GM12864 (cell line): ENCODE measurements around the gene CCIN.

ENCODE experiments used
- DNase-seq: peaks from one replicate; pipeline ENCODE4 v3.0.0-alpha.2; 2011; ENCODE audit warnings: low read depth
- H3K4me3 ChIP-seq: 2 replicates; pipeline ENCODE4 v1.5.1; 2011; ENCODE audit warnings: mild to moderate bottlenecking, low read depth, low read length, control low read depth
- TF ChIP-seq, protein P1 (sequence below): IDR thresholded peaks from 2 replicates; pipeline ENCODE4 v1.5.1; 2011; ENCODE audit warnings: low read depth, mild to moderate bottlenecking, moderate library complexity, low read length, control low read depth, inconsistent platforms; ENCODE audit errors: missing control alignments

The CCIN gene

DNA sequence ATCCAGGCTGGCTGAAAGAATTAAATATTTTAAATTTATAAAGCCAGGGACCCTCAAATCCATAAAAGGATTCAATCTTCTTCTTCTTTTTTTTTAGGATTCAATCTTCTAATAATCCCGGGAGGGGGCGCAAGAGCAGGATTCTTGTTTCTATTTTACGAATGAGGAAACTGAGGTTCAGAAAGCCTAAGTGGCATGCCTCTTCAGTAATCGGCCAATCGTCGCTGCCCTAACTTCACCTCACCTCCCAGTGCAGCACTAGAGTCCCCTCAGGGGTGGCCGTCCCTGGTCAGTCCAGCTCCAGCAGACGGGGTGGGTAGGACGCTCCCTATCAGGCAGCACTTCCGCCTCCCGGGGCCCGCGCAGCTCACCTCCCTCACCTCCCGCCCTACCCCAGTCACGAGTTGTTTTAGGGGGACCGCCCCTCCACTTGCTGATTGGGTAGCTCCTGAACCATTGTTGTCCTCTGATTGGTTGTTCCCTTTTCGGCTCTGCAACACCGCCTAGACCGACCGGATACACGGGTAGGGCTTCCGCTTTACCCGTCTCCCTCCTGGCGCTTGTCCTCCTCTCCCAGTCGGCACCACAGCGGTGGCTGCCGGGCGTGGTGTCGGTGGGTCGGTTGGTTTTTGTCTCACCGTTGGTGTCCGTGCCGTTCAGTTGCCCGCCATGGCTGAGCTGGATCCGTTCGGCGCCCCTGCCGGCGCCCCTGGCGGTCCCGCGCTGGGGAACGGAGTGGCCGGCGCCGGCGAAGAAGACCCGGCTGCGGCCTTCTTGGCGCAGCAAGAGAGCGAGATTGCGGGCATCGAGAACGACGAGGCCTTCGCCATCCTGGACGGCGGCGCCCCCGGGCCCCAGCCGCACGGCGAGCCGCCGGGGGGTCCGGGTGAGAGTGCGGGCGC is 21.5 kb downstream of the CCIN start, which contains the start of gene CLTA:
Gene CLTA (plus strand): TSS at position 534 of the 902 bp plus-strand sequence. CDS start 136 bp downstream, at position 670.
- TF ChIP-seq, protein P1, sequence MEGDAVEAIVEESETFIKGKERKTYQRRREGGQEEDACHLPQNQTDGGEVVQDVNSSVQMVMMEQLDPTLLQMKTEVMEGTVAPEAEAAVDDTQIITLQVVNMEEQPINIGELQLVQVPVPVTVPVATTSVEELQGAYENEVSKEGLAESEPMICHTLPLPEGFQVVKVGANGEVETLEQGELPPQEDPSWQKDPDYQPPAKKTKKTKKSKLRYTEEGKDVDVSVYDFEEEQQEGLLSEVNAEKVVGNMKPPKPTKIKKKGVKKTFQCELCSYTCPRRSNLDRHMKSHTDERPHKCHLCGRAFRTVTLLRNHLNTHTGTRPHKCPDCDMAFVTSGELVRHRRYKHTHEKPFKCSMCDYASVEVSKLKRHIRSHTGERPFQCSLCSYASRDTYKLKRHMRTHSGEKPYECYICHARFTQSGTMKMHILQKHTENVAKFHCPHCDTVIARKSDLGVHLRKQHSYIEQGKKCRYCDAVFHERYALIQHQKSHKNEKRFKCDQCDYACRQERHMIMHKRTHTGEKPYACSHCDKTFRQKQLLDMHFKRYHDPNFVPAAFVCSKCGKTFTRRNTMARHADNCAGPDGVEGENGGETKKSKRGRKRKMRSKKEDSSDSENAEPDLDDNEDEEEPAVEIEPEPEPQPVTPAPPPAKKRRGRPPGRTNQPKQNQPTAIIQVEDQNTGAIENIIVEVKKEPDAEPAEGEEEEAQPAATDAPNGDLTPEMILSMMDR: peak; percentile 55
- peak within 1 kb of the TSS; percentile 97 for H3K4me3 ChIP-seq
- DNase-seq: peak; percentile 97

DNA sequence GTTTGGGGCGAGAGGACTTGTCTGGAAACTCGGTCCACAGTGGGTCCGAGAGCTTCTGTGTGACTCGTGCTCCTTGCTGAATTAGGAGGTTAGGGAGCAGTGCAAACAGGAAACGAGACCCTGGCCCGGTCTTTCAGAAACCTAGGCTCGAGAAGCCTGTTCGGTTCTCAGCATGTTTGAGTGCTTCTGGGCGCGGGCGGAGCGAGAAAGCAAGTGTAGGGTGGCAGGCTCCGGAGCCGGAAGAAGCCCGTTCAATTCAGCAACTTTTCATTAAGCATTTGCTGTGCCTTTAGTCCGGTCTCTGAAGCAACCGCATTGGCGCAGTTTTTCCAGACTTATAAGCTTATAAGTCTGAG is 22.1 kb downstream of the CCIN start:
- peak overlapping the region; percentile 97 for H3K4me3 ChIP-seq
- TF ChIP-seq, protein P1: no peak
- peak; percentile 13 for DNase-seq

DNA sequence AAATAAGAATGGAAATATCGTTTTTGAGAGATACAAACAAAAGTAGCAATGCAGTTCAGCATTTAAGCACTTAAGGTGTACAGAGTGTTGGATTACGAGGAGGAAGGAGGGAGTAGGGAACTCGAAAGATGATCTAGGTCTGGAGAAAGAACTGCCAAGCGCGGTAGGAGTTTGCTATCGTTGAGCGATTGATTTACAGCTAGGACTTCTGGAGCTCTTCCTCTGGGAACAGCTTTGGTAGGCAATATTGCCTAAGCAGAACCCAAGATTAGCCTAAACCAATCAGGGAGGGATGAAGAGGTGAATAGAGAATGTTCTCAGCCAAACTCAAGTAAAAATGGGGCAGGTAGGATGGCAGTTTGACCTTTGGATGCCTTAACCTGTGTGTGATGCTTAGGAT is 22.5 kb downstream of the CCIN start:
- DNase-seq: no peak
- peak overlapping the region; percentile 97 for H3K4me3 ChIP-seq
- TF ChIP-seq, protein P1: no peak

DNA sequence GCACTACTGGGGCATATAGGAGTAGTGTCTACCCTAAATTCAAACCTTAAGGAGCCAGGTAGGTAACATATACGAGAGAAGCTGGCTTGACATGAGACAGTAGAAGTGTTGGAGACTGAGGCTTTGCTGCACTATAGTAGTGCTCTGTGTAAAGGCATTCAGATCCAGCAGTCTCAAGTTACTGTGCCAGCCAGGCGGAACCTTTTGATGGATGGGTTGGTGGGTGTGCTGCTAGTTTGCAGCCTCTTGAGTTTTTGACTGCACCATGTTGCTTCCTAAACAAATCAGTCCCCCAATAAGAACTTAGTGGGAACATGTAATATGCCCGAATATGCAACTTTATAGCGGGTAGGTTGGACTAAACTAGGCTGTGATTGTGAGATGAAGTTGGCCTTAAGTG is 23.0 kb downstream of the CCIN start:
- H3K4me3 ChIP-seq: peak overlapping the region; percentile 97
- TF ChIP-seq, protein P1: no peak
- no peak for DNase-seq

DNA sequence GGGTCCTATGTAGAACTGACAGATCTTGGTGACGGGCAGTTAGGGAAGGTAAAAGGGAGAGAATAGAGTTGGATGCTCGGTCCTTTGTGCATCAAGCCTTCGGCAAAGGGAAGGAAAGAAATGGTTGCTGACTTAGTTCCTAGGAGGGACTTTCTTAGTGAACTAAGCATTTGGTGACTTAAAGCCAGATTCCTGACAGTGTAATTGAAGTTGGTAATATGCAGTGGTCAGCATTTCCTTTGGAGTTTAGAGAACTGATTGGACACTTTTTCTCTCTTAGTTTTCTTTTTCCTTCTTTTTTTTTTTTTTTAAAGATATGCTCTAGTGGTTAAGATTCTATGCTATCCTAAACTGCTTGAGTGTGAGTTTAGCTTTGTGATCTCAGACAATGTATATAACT is 23.8 kb downstream of the CCIN start:
- H3K4me3 ChIP-seq: peak overlapping the region; percentile 97
- TF ChIP-seq, protein P1: no peak
- DNase-seq: no peak

DNA sequence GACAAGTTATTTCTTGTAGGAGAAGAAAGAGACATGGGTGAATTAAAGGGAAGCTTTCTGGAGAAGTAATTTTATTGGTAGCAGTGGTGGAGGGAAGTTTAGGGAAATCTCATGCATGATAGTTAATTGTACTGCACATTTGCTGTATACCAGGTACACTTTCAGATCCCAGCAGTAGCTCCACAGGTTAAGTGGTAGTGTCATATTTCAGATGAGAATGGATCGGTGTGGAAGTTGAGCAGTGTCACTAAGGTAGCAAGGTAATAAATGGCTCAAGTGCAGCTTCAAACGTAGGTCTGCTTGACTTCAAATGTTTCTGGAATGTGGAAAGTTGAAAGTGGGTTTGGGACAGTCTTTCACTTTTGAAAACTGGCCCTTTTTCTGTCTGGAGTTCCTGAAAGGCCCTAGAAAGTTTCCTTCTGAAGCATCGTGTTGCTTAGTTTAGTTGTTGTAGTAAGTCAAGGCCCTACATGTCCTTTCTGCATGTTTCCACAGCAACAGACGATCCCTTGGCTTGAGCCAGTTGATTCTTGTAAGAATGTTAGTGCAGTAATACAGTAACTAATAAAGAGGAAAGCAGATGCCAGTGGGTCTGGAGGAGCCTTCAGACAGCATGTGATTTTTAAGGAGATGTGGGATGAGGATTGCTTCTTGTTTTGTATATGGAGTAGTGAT is 25.3 kb downstream of the CCIN start:
- H3K4me3 ChIP-seq: no peak overlapping the region
- DNase-seq: no peak
- TF ChIP-seq, protein P1: no peak
